Right kidney (tissue), 1 donor: ENCODE results near the gene PRKCQ.

ENCODE experiments used
- DNase-seq: peaks from one replicate; pipeline ENCODE4 v3.0.0-alpha.2; 2016

Gene PRKCQ

GRCh38 chr10:6520138-6520537 is 59.9 kb downstream of the PRKCQ start:
- DNase-seq, result no peak

- no peak for DNase-seq
Observed at GRCh38 chr10:6518791-6519429, 61.2 kb downstream of the PRKCQ start.

GRCh38 chr10:6516929-6517284 is 63.2 kb downstream of the PRKCQ start:
- DNase-seq, result no peak

GRCh38 chr10:6516281-6516928 is 63.7 kb downstream of the PRKCQ start:
- no peak for DNase-seq

GRCh38 chr10:6514844-6515780 is 65.0 kb downstream of the PRKCQ start:
- no peak for DNase-seq

- no peak for DNase-seq
Observed at GRCh38 chr10:6514180-6514579, 65.9 kb downstream of the PRKCQ start.

GRCh38 chr10:6513476-6513875 is 66.6 kb downstream of the PRKCQ start:
- DNase-seq, result no peak

- DNase-seq, result no peak
Observed at GRCh38 chr10:6512182-6512581, 67.9 kb downstream of the PRKCQ start.

- DNase-seq, result no peak
Observed at GRCh38 chr10:6511347-6511746, 68.7 kb downstream of the PRKCQ start.

- no peak for DNase-seq
Observed at GRCh38 chr10:6507311-6507710, 72.8 kb downstream of the PRKCQ start.

GRCh38 chr10:6505300-6505699 is 74.8 kb downstream of the PRKCQ start:
- no peak for DNase-seq

- DNase-seq, result no peak
Observed at GRCh38 chr10:6504296-6504695, 75.8 kb downstream of the PRKCQ start.

GRCh38 chr10:6503171-6503570 is 76.9 kb downstream of the PRKCQ start:
- DNase-seq, result no peak

GRCh38 chr10:6501931-6502330 is 78.1 kb downstream of the PRKCQ start:
- no peak for DNase-seq

GRCh38 chr10:6499974-6500373 is 80.1 kb downstream of the PRKCQ start:
- DNase-seq, result no peak

GRCh38 chr10:6498771-6499170 is 81.3 kb downstream of the PRKCQ start:
- DNase-seq, result no peak

- DNase-seq, result no peak
Observed at GRCh38 chr10:6497620-6498019, 82.5 kb downstream of the PRKCQ start.

- no peak for DNase-seq
Observed at GRCh38 chr10:6494936-6495592, 85.0 kb downstream of the PRKCQ start.

- DNase-seq, result no peak
Observed at GRCh38 chr10:6494442-6494819, 85.6 kb downstream of the PRKCQ start.

GRCh38 chr10:6493521-6494441 is 86.3 kb downstream of the PRKCQ start:
- no peak for DNase-seq

GRCh38 chr10:6492896-6493295 is 87.2 kb downstream of the PRKCQ start:
- DNase-seq, result no peak
